Measurements from ENCODE around the gene SCUBE1. TPM values are rescaled to one million over a fixed set of nuclear protein-coding genes. Genes with fewer than 3 reads are reported as not detected.

Gene SCUBE1
- total RNA-seq, 1 donor from 2014 or later: 2.9 TPM

DNA sequence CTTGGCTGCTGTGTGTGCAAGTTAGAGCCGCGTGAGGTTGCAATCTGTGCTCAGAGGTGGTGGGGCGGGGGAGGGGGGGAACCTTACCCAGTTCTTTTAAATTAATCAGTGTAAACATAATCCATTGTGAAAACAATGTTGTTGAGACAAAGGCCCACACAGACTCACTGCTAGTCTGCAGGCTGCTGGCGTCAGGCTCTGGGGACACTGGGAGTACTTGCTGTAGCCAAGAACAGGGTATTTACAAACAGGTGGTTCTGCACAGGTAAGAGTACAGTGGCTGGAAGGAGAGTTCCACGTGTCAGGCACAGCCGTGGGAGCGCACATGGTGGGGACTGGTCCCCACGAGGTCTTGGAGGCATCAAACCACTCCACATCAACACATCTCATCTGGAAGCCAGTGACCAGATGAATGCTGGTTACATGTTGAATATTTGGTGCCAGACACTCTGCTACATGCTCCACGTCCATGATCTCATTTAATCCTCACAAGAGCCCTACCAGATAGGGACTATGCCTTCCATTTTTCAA is 27.4 kb downstream of the SCUBE1 start:
- DNase-seq (ENCODE audit: low spot score in 2 of 2): no peak
- Histone ChIP-seq H3K27me3 (peaks cover 4% of the 10 kb centered on the region), H3K27ac (no peak overlapping the region), H3K4me1 (peaks cover 0 to 8% of the 10 kb centered on the region in 2 donors), H3K36me3 (no peaks in the 10 kb centered on the region), H3K9me3 (no peaks in the 10 kb centered on the region), H3K4me3 (no peak overlapping the region)
- TF ChIP-seq CTCF (IDR thresholded peaks at IDR 0.05): no peak
- intact Hi-C loops (cut with DNase I): no loop called here

DNA sequence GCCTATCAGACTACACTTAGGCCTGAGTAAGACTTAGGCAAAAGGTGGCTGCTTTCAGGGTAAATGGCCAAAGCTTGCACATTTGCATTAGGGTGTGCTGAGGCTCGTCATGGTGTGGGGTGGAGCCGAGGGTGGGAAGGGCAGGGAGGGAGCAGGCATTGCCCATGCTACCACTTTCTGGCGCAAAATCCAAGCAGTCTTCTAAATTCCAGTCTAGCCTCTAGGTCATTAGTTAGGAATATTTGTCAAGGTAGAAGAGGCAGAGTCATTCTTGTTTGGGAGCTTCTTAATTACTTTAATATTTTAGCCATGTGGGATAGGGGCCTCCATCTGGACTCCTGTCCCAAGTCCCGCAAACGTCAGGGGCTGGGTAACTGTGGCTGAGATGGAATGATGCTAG is 28.6 kb downstream of the SCUBE1 start:
- H3K27ac ChIP-seq: no peak overlapping the region
- H3K9me3 ChIP-seq: no peaks in the 10 kb centered on the region
- no peak overlapping the region for H3K4me3 ChIP-seq
- H3K36me3 ChIP-seq: no peaks in the 10 kb centered on the region
- intact Hi-C loops (cut with DNase I): no loop called here
- DNase-seq (ENCODE audit: low spot score in 2 of 2): no peak
- TF ChIP-seq CTCF (IDR thresholded peaks at IDR 0.05): no peak
- H3K27me3 ChIP-seq: peaks cover 4% of the 10 kb centered on the region
- peaks cover 0 to 8% of the 10 kb centered on the region in 2 donors for H3K4me1 ChIP-seq

GRCh38 chr22:43313890-43314474 is 29.2 kb downstream of the SCUBE1 start:
- H3K4me1 ChIP-seq: peaks cover 0 to 8% of the 10 kb centered on the region in 2 donors
- no peak for TF ChIP-seq CTCF (IDR thresholded peaks at IDR 0.05)
- peak overlapping the region in 1 of 2 donors; percentile 27 for H3K27ac ChIP-seq
- intact Hi-C loops (cut with DNase I): no loop called here
- no peaks in the 10 kb centered on the region for H3K9me3 ChIP-seq
- H3K36me3 ChIP-seq: no peaks in the 10 kb centered on the region
- H3K4me3 ChIP-seq: no peak overlapping the region
- peaks cover 4% of the 10 kb centered on the region for H3K27me3 ChIP-seq
- DNase-seq (ENCODE audit: low spot score in 2 of 2): no peak

DNA sequence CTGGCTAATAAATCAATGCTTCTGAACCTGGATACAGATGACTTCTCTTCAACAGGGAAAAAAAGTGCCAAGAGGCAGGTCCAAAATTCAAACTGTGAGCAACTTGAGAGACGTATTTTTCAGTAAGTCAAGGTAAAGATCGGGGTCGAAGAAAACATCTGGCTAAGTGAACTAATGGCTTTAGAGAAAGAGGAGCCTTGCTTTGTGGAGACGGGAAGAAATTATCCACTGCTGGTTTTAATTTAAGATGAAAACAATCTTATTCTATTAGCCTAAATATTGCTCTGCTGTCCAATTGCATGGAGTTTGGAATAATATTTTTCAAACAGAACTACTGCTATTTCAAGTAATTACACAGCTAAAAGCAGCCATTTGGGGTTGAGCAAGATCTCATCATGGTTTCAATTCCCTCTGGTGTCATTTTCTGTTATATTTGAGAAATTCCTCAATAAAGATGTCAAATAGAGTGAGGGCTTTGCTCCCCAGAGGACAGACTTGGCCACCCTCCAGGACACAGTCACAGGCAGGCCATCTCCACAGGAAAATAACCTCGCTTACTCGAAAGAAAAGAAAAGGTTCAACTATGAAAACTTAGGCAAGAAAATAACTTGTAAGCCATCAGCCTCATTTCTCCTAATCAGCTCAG is 29.8 kb downstream of the SCUBE1 start:
- Histone ChIP-seq H3K27ac (peak overlapping the region in 1 of 2 donors; percentile 27), H3K9me3 (no peaks in the 10 kb centered on the region), H3K27me3 (peaks cover 4% of the 10 kb centered on the region), H3K4me1 (peaks cover 0 to 8% of the 10 kb centered on the region in 2 donors), H3K36me3 (no peaks in the 10 kb centered on the region), H3K4me3 (no peak overlapping the region)
- DNase-seq (ENCODE audit: low spot score in 2 of 2): no peak
- intact Hi-C loops (cut with DNase I): no loop called here
- no peak for TF ChIP-seq CTCF (IDR thresholded peaks at IDR 0.05)

- intact Hi-C loops (cut with DNase I): no loop called here
- no peak for DNase-seq (ENCODE audit: low spot score in 2 of 2)
- peak overlapping the region in 1 of 2 donors; percentile 29 for H3K27ac ChIP-seq
- H3K4me1 ChIP-seq: peaks cover 0 to 8% of the 10 kb centered on the region in 2 donors
- peaks cover 4% of the 10 kb centered on the region for H3K27me3 ChIP-seq
- no peaks in the 10 kb centered on the region for H3K9me3 ChIP-seq
- no peaks in the 10 kb centered on the region for H3K36me3 ChIP-seq
- no peak overlapping the region for H3K4me3 ChIP-seq
- TF ChIP-seq CTCF (IDR thresholded peaks at IDR 0.05): no peak
Observed at GRCh38 chr22:43312608-43313007, 30.6 kb downstream of the SCUBE1 start.
